HG03354 (cell line): ENCODE data around the gene TNNC1.
A peak's percentile ranks its signal among the peaks of the same experiment; 100 is the strongest.

Experiments used
- ATAC-seq: cut with Tn5 transposase; IDR thresholded peaks from one replicate; pipeline ENCODE4 v1.9.1; 2021; ENCODE audit warnings: mild to moderate bottlenecking; ENCODE audit not compliant: unreplicated experiment, poor library complexity, severe bottlenecking

TNNC1 gene

DNA sequence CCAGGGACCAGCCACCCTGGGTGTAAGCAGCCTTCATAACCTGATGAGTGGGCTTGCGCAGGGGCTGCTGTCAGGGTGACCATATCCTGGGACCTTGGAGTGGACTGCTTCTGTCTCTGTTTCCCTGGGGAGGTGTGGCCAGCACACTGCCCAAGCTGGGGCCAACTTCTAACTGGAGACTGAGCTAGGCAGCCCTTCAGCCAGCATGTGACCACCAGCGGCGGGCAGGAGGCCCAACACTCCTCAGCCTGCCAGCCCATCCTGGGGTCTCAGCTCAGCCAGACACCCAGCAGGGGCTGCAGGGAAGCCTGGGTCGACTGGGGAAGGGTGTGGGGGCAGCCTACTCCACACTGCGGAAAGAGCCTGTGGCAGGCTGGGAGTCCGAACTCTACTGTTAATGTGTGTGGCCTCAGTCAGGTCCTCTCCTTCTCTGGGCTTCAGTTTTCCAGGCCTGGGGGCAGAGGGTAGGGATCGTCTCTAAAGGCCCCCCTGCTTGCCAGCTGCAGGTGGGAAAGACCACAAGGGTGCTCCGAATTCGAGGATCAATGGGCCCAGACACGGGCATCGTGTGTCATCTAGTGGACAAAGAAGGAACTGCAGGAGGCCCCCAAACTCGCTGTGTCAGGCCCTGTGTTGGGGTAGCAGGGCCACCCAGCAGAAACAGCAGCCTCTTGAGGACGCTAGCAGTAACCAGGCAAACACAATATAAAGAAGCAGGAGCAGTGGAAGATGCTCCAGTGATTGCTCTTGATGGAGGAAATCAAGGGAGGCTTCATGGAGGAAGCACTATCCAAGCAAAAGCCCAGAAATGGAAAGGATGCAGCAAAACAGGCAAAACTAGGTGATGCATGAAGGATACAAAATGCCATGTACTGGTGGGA is 7.0 kb downstream of the TNNC1 start:
- peak; percentile 53 for ATAC-seq

DNA sequence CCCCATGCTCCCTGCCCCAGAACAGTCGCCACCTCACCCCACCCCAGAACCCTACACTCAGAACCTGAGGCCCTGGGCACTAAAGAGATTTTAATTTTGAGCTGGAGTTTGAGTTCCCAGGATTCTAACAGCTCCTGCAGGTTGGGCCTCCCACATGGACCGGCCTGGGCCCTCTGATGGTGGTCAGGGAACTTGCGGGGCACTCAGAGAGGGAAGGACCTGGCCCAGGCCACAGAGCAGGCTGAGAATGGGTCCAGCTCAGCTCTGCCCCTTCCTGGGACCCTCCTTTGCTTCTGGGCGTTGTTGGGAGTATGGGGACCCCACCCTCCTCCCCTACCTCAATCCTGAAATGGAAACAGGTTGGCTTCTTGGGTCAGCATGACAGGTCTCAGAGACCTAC is 7.8 kb downstream of the TNNC1 start:
- no peak for ATAC-seq

DNA sequence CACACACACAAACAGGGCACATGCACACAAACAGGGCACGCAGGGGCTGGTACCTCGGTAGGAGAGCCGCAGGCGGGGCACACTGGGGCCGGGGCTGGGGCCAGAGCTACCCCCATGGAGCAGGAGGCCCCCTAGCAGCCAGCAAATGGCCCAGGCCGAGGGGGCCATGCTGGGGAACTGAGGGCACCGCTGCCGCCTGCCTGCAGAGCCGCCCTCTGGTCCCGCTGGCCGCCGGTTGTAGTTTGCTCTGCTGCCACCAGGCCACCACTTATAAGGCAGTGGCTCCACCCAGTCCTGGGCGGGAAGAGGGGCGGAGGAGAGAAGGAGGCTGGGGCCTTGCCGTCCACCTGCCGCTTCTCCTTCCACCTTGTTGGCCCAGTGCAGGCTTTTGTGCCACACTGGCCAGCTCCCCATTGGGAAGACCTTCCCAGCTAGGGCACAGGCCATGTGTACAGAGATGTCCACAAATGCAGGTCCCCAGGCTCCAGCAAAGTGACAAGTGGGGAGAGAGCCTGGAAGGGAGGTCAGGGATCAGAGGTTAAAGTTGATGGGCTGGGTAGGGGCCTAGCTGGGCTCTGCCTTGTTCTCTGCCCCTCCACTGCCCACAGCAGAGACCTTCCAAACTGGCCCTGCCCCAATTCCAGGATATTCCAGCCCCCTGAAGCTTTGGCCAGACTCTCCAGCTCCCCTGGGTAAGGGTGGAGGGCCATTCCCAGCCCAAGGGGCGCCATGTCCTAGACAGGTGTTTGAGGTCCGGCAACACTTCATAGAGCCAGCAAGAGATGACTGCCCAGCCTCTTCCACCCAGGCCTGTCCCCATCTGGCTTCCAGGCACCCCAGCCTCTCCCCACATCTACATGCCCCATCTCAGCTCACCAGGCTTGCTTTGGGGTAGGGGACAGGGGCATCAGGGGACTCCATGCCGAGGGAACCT is 8.7 kb downstream of the TNNC1 start, which contains the start of gene SEMA3G:
TSS of gene SEMA3G (minus strand) at position 244 of the 934 bp plus-strand sequence. CDS start at position 168, 76 bp downstream.
- ATAC-seq, result peak; percentile 93

DNA sequence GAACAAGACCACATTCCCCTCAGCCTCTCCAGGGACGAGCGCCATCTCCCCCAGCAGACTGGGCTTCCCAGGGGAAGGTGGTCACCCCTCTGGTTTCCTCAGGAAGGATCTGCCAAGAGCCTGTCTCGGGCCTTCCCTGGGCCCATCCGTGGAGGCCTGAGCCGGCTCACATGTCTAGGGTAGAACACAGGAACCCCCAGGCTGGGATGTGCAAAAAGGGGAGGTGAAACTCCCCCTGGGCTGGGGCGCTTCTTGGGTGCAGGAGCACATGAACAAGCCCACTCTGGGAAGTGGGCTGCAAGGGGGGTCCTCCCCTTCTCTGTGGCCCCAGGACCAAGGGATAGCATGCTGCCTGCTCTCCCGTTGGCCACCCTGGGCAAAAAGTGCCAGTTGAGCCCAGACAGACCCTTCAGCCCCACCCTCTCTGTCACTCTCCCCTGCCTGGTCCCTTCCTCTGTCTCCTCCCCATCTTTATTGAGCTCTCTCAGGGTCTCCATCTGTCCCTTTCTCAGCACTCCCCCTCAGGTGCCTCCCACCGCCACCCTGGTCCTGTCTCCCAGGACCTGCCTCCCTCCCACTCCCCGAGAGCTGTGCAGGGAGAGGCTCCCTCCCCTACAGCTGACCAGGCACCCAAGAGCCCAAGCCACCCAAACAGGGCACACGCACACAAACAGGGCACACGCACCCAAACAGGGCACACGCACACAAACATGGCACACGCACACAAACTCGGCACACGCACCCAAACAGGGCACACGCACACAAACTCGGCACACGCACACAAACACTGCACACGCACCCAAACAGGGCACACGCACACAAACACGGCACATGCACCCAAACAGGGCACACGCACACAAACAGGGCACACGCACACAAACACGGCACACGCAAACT is 9.8 kb downstream of the TNNC1 start:
- ATAC-seq, result no peak

DNA sequence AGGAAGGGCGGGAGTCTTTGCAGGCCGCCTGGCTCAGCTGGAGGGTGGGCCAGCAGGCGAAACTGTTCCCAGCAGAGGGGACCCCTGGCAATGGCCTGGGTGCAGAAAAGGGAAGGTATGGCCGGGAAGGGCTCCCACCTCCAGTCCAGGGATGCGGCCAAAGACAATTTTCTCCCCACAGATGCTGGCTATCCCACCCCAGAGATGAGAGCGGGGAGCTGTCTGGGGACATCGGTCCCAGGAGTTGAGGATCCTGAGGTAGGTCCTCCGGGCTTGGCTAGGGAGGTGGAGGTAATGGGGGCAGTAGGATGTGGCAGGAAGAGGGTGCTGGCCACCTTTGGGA is 10.6 kb downstream of the TNNC1 start:
- ATAC-seq, result no peak

DNA sequence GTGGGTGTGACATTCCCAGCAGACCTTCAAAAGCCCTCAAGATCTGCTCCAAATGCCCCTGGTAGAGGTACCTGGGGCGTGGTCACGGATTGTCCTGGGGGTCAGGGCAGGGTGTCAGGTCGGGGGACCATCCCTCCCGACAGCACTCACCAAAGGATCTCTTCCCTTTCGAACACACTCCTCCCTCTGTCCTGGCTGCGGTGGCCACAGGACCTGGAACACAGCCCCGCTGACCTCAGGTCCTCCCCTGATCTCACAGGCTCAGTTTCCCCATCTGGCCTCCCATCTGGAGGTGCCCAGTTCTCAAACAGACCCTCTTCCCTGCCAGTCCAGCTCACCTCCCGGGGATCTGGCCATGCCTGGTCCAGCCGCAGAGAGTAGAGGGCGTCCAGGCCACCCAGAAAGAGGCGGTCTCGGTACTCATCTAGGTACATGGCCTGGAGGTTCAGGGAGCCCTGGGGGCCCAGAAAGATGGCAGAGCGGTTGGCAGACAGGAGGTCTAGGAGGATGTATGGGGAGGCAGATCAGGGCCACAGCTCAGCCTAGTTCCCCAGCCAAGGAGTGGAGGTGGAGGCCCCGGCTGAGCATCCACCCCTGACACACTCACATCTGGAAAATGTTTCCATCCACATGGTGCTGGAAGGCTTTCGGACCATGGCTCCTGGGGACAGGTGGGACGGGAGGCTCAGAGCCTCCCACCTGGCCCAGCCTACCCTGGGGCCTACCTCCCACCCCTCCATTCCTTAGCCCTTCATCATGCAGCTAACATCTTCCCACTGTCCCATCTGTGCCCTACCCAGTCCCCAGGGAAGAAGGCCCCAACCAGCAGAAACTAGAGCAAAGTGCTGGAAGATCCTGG is 11.2 kb downstream of the TNNC1 start:
- ATAC-seq, result no peak

DNA sequence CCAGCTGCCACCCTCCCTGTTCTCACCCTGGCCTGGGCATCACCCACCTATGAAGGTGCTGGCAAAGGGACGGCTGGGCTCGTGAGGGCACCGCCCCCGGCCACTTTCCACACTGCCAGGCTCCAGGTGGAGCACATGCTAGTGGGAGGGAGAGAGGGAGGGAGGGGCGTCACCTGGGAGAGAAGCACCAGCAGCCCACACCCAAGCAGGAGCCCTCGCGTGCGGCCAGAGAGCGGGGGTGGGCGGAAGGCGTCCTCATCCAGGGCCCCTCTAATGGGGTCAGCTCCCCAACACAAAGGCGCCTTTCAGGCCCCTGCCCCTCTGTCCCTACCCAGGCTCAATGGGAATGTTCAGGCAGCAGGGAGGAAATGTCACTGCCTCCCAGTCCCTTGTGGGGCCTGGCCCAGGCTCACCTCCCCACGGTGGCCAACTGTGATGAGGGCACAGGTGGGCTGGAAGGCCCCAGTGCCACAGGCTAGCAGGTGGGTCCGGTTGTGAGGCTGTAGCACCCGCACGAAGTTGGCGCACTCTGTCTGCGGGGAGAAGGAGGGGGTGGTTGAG is 12.0 kb downstream of the TNNC1 start:
- ATAC-seq, result no peak

DNA sequence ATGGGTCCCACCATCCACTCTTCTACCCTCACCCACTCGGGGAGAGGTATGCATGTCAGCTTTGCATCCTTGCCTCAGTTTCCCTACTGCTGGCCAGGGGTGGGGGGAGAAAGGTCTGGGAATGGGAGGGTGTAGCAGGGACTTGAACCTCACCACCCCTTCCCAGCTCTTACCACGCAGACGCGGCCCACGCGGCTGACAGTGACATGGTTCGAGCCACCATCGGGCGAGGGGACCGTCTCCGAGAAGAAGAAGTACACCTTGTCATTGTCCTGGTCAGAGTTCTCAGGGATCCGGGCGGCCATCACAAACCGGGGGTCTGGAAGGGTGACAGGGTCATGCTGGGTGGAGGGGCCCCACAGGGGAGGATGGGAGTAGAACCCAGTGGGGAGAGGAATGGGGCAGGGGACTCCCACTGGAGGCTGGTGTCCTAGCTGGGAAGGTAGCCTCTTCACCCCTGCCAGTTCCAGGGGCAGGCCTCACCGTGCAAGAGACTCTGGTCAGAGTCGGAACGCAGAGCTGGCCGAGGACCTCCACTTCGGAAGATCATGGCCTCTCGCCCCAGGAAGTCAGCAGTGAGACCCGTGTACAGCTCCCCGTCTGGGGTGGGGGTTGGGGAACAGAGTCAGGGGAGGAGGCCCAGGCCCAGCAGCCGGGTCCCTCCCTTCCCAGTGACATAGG is 12.6 kb downstream of the TNNC1 start:
- no peak for ATAC-seq

DNA sequence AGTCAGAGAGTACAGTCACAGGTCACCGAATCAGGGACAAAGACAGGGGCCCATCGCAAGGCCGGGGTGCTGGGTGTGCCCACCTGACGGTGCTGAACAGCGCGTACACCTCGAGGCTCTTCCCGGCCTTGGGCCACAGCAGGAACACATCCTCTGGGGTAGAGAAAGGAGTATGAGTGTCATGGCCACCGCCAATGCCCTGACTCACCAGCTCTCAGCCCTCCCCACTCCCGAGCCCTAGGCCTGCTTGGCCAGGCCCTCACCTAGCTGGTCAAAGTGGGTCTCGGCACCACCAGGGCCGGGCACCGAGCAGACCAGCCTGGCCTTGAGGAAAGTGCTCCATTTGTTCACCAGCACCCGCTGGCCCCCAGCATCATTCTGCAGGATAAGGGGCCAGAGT is 13.2 kb downstream of the TNNC1 start:
- no peak for ATAC-seq

DNA sequence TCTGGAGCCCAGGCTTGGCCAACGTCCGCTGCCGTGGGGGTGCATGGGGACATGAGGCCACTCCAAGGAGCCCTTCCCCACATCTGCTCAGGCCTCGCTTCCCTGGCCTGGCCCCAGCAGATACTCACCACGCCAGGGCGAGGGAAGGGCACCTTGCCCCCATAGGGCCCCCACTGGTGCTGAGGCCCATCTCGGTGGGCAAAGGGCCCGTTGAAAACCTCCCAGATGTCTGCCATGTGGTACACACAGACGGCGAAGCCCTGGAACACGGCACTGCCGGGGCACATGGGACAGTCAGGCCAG is 13.6 kb downstream of the TNNC1 start:
- no peak for ATAC-seq

DNA sequence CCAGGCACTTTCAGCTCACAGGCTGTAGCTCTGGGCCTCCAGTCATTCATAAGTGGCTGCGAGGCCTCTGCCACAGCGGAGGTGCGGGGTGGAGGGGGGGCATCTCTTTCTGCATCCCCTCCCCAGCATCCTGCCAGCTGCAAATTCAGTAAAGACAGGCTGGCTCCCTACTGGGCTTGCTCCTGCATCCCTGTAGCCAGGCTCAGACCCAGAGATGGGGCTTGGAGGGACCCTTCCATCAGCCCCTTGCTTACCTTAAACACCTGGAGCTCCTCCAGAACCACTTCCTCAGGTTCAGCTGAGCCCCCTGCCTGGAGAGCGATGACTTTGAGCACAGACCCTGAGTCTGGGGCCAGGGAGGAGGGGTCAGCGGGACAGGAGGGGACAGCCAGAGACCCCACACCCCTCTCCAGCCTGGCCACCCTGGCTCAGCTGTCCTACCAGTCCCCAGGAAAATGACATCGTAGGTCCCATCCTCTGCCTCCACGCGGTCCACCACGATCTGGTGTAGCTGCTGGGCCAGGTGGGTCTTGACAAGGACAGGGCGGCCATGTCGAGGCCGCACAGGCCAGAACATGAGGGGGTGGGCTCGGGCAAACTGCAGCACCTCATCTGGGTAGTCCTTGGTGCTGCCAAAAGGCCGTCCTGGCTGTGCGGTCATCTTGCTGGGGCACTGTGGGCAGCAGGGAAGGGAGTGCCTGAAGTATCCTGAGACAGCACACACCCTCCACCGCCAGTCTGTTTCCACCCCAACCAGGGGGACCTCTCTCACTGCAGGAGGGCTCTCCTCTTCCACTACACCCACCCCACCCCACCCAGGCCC is 14.2 kb downstream of the TNNC1 start:
- no peak for ATAC-seq

DNA sequence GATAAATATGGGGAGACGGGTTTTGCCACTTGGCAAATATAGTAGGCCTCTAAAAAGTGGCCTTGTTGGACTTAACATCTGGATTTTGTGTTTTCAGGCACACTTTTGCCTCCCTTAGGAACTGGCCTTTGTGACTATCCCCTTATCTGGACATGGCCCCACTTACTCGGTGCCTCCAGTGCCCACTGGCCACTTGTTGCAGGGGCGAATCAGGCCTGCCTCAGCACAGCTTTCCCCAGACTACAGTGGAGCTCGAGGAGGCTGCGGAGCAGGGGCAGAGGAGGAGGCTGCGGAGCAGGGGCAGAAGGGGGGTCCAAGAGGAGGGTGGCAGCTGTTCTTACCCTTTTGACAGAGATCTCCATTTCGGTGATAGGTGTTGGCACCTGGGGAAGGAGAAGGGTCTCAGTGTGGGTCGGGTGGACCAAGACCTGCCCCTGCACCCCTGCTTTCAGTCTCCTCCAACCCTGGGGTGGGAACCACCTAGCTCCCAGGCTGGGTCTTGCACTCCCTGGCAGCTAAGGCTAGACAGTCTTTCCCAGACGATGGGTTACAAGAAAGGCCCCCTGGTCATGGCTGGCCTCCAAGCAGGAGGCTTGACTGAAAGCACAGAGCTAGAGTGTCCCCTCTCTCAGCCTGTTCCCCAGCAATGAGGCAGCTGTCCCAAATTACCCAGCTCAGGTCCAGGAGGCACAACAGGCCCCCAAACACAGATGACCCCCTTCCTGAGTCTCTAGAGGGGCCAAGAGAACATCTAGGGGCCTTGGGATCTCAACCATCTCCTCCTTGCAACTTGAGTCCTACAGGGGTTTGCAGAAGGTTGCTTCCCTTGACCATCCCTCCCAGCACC is 15.0 kb downstream of the TNNC1 start:
- ATAC-seq, result no peak

DNA sequence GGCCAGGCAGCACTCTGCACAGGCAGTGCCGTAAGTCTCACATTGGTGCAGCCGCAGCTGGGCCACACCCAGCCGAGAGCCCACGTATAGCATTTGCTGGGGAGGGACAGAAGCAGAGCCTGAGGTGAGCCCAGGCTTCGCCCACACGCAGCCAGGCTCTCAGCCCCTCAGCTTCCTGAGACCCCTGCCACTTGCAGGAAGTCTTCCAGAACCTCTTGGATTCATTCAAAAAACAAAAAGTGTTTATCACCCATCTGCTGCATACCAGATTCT is 15.8 kb downstream of the TNNC1 start:
- ATAC-seq, result no peak

DNA sequence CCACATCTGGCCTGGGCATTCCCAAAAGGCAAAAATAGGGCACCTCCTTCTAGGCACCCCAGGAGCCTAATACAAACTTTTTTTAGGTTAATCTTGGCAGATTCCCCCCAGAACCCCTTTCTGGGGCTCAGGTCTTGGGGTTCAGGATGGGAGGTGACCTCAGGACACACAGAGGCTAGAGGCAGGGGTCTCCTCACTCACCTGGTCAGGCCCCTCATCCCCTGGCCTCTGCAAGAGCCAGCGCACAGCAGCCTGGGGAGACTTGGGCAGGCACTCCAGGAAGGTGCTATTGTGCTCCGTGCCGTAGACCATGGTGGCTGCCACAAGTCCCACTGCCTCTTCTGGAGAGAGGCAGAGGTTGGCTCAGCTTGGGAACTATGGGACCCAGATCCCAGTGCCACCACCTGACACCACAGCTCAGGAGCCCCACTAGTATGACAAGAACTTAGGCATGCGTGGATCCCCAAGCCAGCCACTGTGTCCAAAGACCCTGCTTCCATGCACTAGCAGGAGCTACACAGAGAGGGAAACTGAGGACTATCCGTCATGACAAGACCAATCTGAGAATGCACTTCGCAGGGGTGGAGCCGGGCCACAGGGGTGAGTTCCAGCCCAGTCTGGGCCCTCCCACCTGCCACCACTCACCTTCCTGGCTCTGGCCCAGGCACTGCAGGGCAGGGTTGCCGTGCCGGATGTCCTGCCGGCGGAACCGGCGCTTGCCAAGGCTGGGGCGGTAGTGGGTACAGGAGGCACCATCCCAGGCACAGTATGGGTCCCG is 16.3 kb downstream of the TNNC1 start:
- ATAC-seq, result no peak

DNA sequence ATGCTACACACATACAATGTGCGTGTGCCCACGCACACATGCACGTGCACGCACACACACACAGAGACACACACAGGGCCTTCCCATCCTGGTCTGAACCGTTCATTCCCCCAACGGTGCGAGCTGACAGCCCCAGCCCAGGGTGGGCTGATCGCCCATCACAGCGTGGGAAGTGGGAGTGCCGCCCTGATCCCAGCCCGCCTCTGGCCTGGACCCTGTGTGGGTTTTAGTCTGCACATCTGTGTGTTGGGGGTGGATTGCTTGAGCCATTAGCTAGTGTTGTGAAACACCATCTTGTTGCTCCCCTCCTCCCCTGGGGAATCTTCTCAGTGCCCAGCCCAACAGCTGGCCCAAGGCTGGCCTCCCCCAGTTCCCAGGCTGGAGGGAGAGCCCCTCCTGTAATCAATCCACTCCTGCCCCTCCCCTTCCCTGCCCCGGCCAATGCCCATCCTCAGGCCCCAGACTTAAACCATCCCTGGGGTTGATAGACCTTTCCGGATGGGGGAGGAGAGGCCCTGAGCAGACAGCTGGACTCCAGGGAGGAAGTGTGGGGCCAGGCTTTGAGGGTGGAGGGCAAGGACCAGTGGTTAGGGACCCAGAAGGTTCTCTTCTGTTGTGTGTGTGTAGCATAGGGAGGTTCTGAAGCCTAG is 17.2 kb downstream of the TNNC1 start:
- ATAC-seq, result no peak
